HEK293 (cell line): ENCODE results near the gene ARMC7.
A peak's percentile ranks its signal among the peaks of the same experiment; 100 is the strongest.

Experiments used
- CTCF ChIA-PET: fragments of 350-600 bp; formaldehyde crosslinking; extraction: SDS; loops from one replicate; lab custom pipeline; 2021; ENCODE audit warnings: antibody characterized with exemption; lab: Yijun Ruan, JAX
- POLR2A ChIA-PET: fragments of 300-600 bp; formaldehyde crosslinking; extraction: SDS; loops from one replicate; lab custom pipeline; 2020; ENCODE audit warnings: antibody characterized with exemption, inconsistent platforms; lab: Yijun Ruan, JAX
- H3K27ac ChIP-seq: fragments of 200-500 bp; sonication (Bioruptor generic); 2 replicates; pipeline ENCODE4 v1.5.1; 2014; ENCODE audit warnings: low read depth, low read length, control low read depth, inconsistent platforms; ENCODE audit errors: extremely low read depth
- H3K36me3 ChIP-seq, 2 experiments: fragments of 200-500 bp in 1 of 2; sonication (Bioruptor generic) in 1 of 2; 1 replicate in 1 of 2; 2 replicates in 1 of 2; pipeline ENCODE4 v1.5.1; 2014 to 2017; ENCODE audit warnings: inconsistent platforms in 2 of 2, low read length in 2 of 2; ENCODE audit not compliant: control insufficient read depth in 2 of 2, insufficient read depth in 1 of 2
- H3K4me1 ChIP-seq: fragments of 200-500 bp; sonication (Bioruptor generic); 2 replicates; pipeline ENCODE4 v1.5.1; 2014; ENCODE audit warnings: mild to moderate bottlenecking, low read length, inconsistent platforms; ENCODE audit not compliant: control insufficient read depth, insufficient read depth
- H3K4me3 ChIP-seq: 2 replicates; pipeline ENCODE4 v1.5.1; 2011; ENCODE audit warnings: low read depth, mild to moderate bottlenecking, control low read depth, low read length, moderate library complexity
- H3K9me3 ChIP-seq: fragments of 200-500 bp; sonication (Bioruptor generic); 2 replicates; pipeline ENCODE4 v1.5.1; 2014; ENCODE audit warnings: low read depth, low read length, inconsistent platforms; ENCODE audit not compliant: control insufficient read depth, insufficient read depth
- BCL6B ChIP-seq: fragments of 450-650 bp; formaldehyde crosslinking; IDR thresholded peaks from 2 replicates; pipeline ENCODE4 v1.5.1; 2017; ENCODE audit warnings: missing biosample characterization, missing genetic modification characterization
- GLIS1 ChIP-seq: fragments of 450-650 bp; formaldehyde crosslinking; IDR thresholded peaks from 2 replicates; pipeline ENCODE4 v1.5.1; 2016; ENCODE audit warnings: missing biosample characterization, missing genetic modification characterization
- HIC1 ChIP-seq: fragments of 450-650 bp; formaldehyde crosslinking; IDR thresholded peaks from 2 replicates; pipeline ENCODE4 v1.5.1; 2016; ENCODE audit warnings: missing biosample characterization, missing genetic modification characterization
- HOXC10 ChIP-seq: sonication (generic); formaldehyde crosslinking; IDR thresholded peaks from 2 replicates; pipeline ENCODE4 v1.8.1; 2023; ENCODE audit warnings: mild to moderate bottlenecking, missing genetic modification reagents
- KLF1 ChIP-seq: fragments of 450-650 bp; formaldehyde crosslinking; IDR thresholded peaks from 2 replicates; pipeline ENCODE4 v1.5.1; 2016; ENCODE audit warnings: missing biosample characterization, missing genetic modification characterization
- KLF9 ChIP-seq: fragments of 450-650 bp; formaldehyde crosslinking; IDR thresholded peaks from 2 replicates; pipeline ENCODE4 v1.5.1; 2016; ENCODE audit warnings: missing biosample characterization, missing genetic modification characterization, low read depth
- REPIN1 ChIP-seq: fragments of 450-650 bp; formaldehyde crosslinking; IDR thresholded peaks from 2 replicates; pipeline ENCODE4 v1.5.1; 2017; ENCODE audit warnings: missing biosample characterization, missing genetic modification characterization, low read depth
- SP2 ChIP-seq: fragments of 450-650 bp; formaldehyde crosslinking; IDR thresholded peaks from 2 replicates; pipeline ENCODE4 v1.5.1; 2016; ENCODE audit warnings: missing biosample characterization, missing genetic modification characterization
- ZBTB11 ChIP-seq: fragments of 450-650 bp; formaldehyde crosslinking; conservative IDR thresholded peaks from 2 replicates; pipeline ENCODE4 v1.5.1; 2016; ENCODE audit warnings: low read depth, missing biosample characterization, missing genetic modification characterization
- ZBTB21 ChIP-seq: fragments of 450-650 bp; formaldehyde crosslinking; IDR thresholded peaks from 2 replicates; pipeline ENCODE4 v1.5.1; 2017; ENCODE audit warnings: missing biosample characterization, missing genetic modification characterization
- ZEB2 ChIP-seq: fragments of 450-650 bp; formaldehyde crosslinking; IDR thresholded peaks from 2 replicates; pipeline ENCODE4 v1.5.1; 2016; ENCODE audit warnings: missing biosample characterization, missing genetic modification characterization
- ZFP37 ChIP-seq: fragments of 450-650 bp; formaldehyde crosslinking; IDR thresholded peaks from 2 replicates; pipeline ENCODE4 v1.5.1; 2016; ENCODE audit warnings: missing biosample characterization, missing genetic modification characterization
- ZIC2 ChIP-seq: fragments of 450-650 bp; formaldehyde crosslinking; IDR thresholded peaks from 2 replicates; pipeline ENCODE4 v1.5.1; 2016; ENCODE audit warnings: missing biosample characterization, missing genetic modification characterization
- ZNF121 ChIP-seq: fragments of 450-650 bp; formaldehyde crosslinking; IDR thresholded peaks from 2 replicates; pipeline ENCODE4 v1.5.1; 2016; ENCODE audit warnings: missing biosample characterization, missing genetic modification characterization
- ZNF155 ChIP-seq: fragments of 450-650 bp; formaldehyde crosslinking; IDR thresholded peaks from 2 replicates; pipeline ENCODE4 v1.5.1; 2016; ENCODE audit warnings: missing biosample characterization, missing genetic modification characterization
- ZNF280C ChIP-seq: fragments of 450-650 bp; formaldehyde crosslinking; IDR thresholded peaks from 2 replicates; pipeline ENCODE4 v1.5.1; 2016; ENCODE audit warnings: missing biosample characterization, missing genetic modification characterization
- ZNF324 ChIP-seq: fragments of 450-650 bp; formaldehyde crosslinking; IDR thresholded peaks from 2 replicates; pipeline ENCODE4 v1.5.1; 2016; ENCODE audit warnings: missing biosample characterization, missing genetic modification characterization
- ZNF37A ChIP-seq: fragments of 450-650 bp; IDR thresholded peaks from 2 replicates; pipeline ENCODE4 v1.5.1; 2018; ENCODE audit warnings: missing biosample characterization, missing genetic modification characterization
- ZNF404 ChIP-seq: fragments of 450-650 bp; formaldehyde crosslinking; IDR thresholded peaks from 2 replicates; pipeline ENCODE4 v1.5.1; 2017; ENCODE audit warnings: missing biosample characterization, missing genetic modification characterization
- ZNF423 ChIP-seq: fragments of 450-650 bp; formaldehyde crosslinking; IDR thresholded peaks from 2 replicates; pipeline ENCODE4 v1.5.1; 2016; ENCODE audit warnings: missing biosample characterization, missing genetic modification characterization
- ZNF530 ChIP-seq: fragments of 450-650 bp; formaldehyde crosslinking; IDR thresholded peaks from 2 replicates; pipeline ENCODE4 v1.5.1; 2016; ENCODE audit warnings: low read depth, missing biosample characterization, missing genetic modification characterization
- ZNF561 ChIP-seq: fragments of 450-650 bp; IDR thresholded peaks from 2 replicates; pipeline ENCODE4 v1.5.1; 2018; ENCODE audit warnings: missing biosample characterization, missing genetic modification characterization, borderline replicate concordance
- ZNF624 ChIP-seq: fragments of 450-650 bp; formaldehyde crosslinking; IDR thresholded peaks from 2 replicates; pipeline ENCODE4 v1.5.1; 2017; ENCODE audit warnings: missing biosample characterization, missing genetic modification characterization
- ZNF626 ChIP-seq: fragments of 450-650 bp; sonication (Bioruptor Pico); formaldehyde crosslinking; IDR thresholded peaks from 2 replicates; pipeline ENCODE4 v1.5.1; 2018; ENCODE audit warnings: missing biosample characterization, missing genetic modification characterization, inconsistent platforms
- ZNF629 ChIP-seq: fragments of 450-650 bp; formaldehyde crosslinking; IDR thresholded peaks from 2 replicates; pipeline ENCODE4 v1.5.1; 2017; ENCODE audit warnings: missing biosample characterization, missing genetic modification characterization
- ZNF658 ChIP-seq: fragments of 450-650 bp; formaldehyde crosslinking; IDR thresholded peaks from 2 replicates; pipeline ENCODE4; 2016; ENCODE audit warnings: missing biosample characterization, missing genetic modification characterization
- ZNF791 ChIP-seq: fragments of 450-650 bp; formaldehyde crosslinking; IDR thresholded peaks from 2 replicates; pipeline ENCODE4 v1.5.1; 2016; ENCODE audit warnings: missing biosample characterization, missing genetic modification characterization

ARMC7 gene

GRCh38 chr17:75094871-75095399, 14.8 kb upstream of the ARMC7 start (continued):
- TF ChIP-seq GLIS1 (tag by site-specific recombination) (peak; percentile 21; the same call in 1 of the 2 replicates), SP2 (tag by site-specific recombination) (peak; percentile 27), ZIC2 (tag by site-specific recombination) (peak; percentile 98)

- no peak overlapping the region for H3K27ac ChIP-seq
- ChIA-PET POLR2A (interaction anchor here (0.6 to 2.8 kb wide), 8 partner anchors 9 to 313 kb away, joined by 3 to 19 read pairs (median 5); partner anchors contain the start of genes ARMC7 and MRPL58), CTCF (interaction anchor here (0.6 to 3.1 kb wide), 6 partner anchors 9 to 134 kb away, joined by 3 to 22 read pairs (median 4); no protein-coding TSS in a partner anchor)
- H3K4me1 ChIP-seq: peaks cover under 1% of the 10 kb centered on the region; the same call in 1 of the 2 replicates
- no peak overlapping the region for H3K4me3 ChIP-seq
- no peaks in the 10 kb centered on the region for H3K9me3 ChIP-seq
- H3K36me3 ChIP-seq: peaks cover 0 to 19% of the 10 kb centered on the region in 2 experiments; a peak in 1 of 3 replicates
- TF ChIP-seq REPIN1 (no peak), ZNF629 (tag by site-specific recombination) (0 out of 2 replicates have a peak, but pooled peaks have one; percentile 38), ZNF423 (no peak), ZNF121 (no peak), ZEB2 (tag by site-specific recombination) (no peak), KLF1 (tag by site-specific recombination) (peak; percentile 100), HOXC10 (CRISPR knock-in tag) (no peak), ZNF530 (tag by site-specific recombination) (no peak), ZNF280C (tag by site-specific recombination) (no peak), ZNF155 (tag by site-specific recombination) (no peak), ZNF626 (tag by site-specific recombination) (no peak), ZBTB21 (no peak), ZNF658 (tag by site-specific recombination) (no peak), ZFP37 (tag by site-specific recombination) (no peak), ZNF791 (tag by site-specific recombination) (no peak), KLF9 (0 out of 2 replicates have a peak, but pooled peaks have one; percentile 32), HIC1 (peak; percentile 33; the same call in 1 of the 2 replicates), ZNF624 (no peak), ZNF324 (tag by site-specific recombination) (no peak), ZBTB11 (tag by site-specific recombination) (no peak), ZNF561 (tag by site-specific recombination) (no peak), ZNF37A (tag by site-specific recombination) (no peak), ZNF404 (tag by site-specific recombination) (no peak), BCL6B (no peak)
These were observed 13.6 kb upstream of the ARMC7 start for GRCh38 chr17:75096082-75096625.
